ENCODE results near the gene LRRC28. TPM values are rescaled to one million over a fixed set of nuclear protein-coding genes. Genes with fewer than 3 reads are reported as not detected.

Gene LRRC28
- total RNA-seq, 1 donor, result 27.6 TPM

DNA sequence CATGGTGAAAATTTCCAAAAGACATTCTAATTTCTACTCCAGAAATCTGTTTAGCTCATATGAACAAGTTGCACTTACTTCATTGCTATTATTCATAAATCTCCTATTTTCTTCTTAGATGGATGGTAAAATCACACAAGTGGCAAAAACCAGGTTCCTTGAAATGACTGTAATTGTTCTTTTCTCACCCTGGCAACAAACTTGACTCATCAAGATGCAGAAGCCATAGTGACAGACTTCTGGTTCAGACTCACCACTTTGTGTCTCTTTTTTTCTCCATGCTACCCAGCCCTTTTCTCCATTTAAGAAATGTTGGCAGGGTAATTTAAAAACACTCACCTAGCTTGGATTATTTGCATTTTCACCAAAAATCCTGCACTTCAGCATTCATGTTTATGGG, 82.1 kb downstream of the LRRC28 start:
- TF ChIP-seq, protein P1, sequence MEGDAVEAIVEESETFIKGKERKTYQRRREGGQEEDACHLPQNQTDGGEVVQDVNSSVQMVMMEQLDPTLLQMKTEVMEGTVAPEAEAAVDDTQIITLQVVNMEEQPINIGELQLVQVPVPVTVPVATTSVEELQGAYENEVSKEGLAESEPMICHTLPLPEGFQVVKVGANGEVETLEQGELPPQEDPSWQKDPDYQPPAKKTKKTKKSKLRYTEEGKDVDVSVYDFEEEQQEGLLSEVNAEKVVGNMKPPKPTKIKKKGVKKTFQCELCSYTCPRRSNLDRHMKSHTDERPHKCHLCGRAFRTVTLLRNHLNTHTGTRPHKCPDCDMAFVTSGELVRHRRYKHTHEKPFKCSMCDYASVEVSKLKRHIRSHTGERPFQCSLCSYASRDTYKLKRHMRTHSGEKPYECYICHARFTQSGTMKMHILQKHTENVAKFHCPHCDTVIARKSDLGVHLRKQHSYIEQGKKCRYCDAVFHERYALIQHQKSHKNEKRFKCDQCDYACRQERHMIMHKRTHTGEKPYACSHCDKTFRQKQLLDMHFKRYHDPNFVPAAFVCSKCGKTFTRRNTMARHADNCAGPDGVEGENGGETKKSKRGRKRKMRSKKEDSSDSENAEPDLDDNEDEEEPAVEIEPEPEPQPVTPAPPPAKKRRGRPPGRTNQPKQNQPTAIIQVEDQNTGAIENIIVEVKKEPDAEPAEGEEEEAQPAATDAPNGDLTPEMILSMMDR (IDR thresholded peaks at IDR 0.05; ENCODE audit: insufficient read depth, low read depth, low read length), result no peak
- H3K4me3 ChIP-seq (ENCODE audit: low read depth, low read length), result no peak overlapping the region
- DNase-seq (ENCODE audit: low read depth), result no peak

DNA sequence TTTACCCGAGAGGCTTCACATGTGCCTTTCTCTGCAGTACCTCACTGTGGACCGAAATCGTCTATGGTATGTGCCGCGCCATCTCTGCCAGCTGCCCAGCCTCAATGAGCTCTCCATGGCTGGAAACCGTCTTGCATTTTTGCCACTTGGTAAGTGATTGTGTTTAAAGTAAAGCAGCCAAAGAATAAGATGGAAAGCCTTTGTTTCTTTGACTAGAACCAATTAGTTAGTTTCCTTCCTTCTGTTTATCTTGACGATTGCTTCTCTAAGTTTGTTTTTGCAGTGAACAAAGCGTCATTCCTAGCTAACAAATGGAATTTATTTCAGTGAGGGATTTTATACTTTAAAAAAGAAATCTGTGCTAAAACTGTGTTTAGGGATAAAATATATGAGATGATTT, 82.7 kb downstream of the LRRC28 start:
- H3K4me3 ChIP-seq (ENCODE audit: low read depth, low read length), result no peak overlapping the region
- TF ChIP-seq, protein P1 (IDR thresholded peaks at IDR 0.05; ENCODE audit: insufficient read depth, low read depth, low read length), result no peak
- DNase-seq (ENCODE audit: low read depth), result no peak

DNA sequence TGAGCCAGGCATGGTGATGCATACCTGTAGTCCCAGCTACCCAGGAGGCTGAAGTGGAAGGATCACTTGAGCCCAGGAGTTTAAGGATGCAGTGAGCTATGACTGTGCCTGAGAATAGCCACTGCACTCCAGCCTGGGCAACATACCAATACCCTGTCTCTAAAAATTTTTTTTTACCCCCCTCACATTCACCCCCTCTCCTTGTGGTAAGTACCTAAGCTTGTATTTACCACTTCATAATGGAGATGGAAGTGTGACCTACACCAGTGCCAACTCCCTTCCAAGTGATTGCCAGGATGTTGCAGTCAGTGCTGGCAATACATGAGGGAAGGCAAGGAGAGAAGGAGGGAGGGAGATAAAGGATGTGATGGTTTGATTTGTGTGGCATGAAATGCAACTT, 84.2 kb downstream of the LRRC28 start:
- DNase-seq (ENCODE audit: low read depth), result no peak
- TF ChIP-seq, protein P1 (IDR thresholded peaks at IDR 0.05; ENCODE audit: insufficient read depth, low read depth, low read length), result no peak

DNA sequence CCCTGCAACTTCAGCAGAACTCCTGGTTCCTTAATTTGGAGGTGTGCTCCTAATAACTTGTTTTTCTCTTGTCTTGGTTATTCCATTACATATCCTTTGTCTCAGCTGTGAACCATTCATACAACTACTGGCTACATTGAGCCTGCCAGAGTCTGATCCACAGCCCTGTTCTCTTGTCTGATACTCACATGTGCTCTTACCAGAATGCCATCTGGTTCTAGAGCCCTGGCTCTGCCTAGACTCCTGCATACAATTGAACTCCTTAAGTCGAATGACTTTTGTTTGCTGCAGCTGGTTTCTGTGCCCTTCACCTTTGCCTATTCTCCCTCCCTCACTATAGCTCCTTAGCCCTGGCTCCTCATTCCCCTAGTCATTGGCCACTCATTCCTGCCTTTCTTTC, 85.5 kb downstream of the LRRC28 start:
- no peak for DNase-seq (ENCODE audit: low read depth)
- no peak overlapping the region for H3K4me3 ChIP-seq (ENCODE audit: low read depth, low read length)
- TF ChIP-seq, protein P1 (IDR thresholded peaks at IDR 0.05; ENCODE audit: insufficient read depth, low read depth, low read length), result no peak

More for the DNA sequence above, 84.2 kb downstream of the LRRC28 start:
- H3K4me3 ChIP-seq (ENCODE audit: low read depth, low read length), result no peak overlapping the region

DNA sequence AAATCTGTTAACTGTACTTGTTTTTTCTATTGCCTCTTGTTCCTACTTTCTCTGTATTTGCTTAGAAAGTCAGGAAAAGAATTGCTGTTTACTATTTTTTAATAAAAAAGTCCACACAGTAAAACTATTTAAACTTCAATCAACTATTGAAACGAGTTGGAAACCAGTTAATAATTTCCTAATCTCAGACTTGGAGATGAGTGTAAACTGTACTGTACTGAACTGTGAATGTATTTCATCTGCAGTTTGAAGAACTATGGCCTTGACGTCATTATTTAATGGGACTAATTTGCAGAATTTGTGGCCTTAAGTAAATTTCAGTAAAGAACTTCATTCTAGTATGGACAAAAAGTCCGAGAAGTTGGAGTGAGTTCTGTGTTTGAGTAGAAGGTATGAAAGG, 89.1 kb downstream of the LRRC28 start:
- TF ChIP-seq, protein P1 (IDR thresholded peaks at IDR 0.05; ENCODE audit: insufficient read depth, low read depth, low read length), result no peak
- H3K4me3 ChIP-seq (ENCODE audit: low read depth, low read length), result no peak overlapping the region
- DNase-seq (ENCODE audit: low read depth), result no peak

DNA sequence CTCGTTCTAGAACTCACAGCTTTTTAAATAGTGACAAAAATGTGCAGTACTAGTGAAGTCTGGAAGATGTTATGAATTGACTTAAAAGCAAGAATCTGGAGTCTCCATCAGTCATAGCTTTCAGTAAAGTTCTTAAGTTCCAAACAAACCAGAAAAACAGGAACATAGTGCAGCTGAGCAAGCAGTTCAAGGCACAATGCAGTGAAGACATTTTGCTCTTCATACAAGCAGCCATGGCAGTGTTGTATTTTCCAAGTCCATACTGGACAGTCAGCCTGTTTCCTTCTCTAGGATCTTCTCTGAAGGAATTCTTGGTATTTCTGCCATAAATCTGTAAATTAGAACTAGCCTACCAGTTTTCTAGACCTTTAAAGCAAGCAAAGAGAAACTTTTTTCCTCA, 90.5 kb downstream of the LRRC28 start:
- DNase-seq (ENCODE audit: low read depth), result peak; percentile 21
- no peak overlapping the region for H3K4me3 ChIP-seq (ENCODE audit: low read depth, low read length)
- TF ChIP-seq, protein P1 (IDR thresholded peaks at IDR 0.05; ENCODE audit: insufficient read depth, low read depth, low read length), result no peak

DNA sequence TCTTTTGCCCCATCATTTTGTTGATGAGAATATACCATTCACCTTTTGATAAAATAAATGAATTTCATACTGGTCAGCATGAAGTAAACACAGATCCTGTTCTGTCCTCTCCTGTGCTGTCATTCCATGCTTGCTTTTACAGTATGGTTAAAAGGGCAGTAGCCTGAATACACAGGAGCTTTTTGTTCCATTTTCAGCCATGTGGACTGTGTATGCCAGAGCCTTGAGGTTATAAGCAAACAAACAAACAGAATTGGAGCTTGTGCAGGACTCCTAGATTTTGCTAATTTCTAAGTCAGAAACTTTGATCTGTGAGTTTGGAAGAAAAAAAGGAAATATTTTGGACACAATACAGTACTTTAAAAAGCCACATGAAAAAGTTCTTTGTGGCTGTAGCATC, 91.9 kb downstream of the LRRC28 start:
- no peak for DNase-seq (ENCODE audit: low read depth)
- no peak overlapping the region for H3K4me3 ChIP-seq (ENCODE audit: low read depth, low read length)
- TF ChIP-seq, protein P1 (IDR thresholded peaks at IDR 0.05; ENCODE audit: insufficient read depth, low read depth, low read length), result no peak
